Keratinocyte (primary cell): Measurements from ENCODE around the gene OR10V1.

Experiments used
- CTCF ChIP-seq, 3 experiments: IDR thresholded peaks in 1 of 3; conservative IDR thresholded peaks in 1 of 3; optimal IDR thresholded peaks in 1 of 3; 2 replicates in 2 of 3; 3 replicates in 1 of 3; pipeline versions ENCODE3 to v1.5.1; 2011; ENCODE audit warnings: low read length in 3 of 3, mild to moderate bottlenecking in 3 of 3, moderate library complexity in 2 of 3, control low read depth in 1 of 3, inconsistent platforms in 1 of 3; ENCODE audit not compliant: insufficient read depth in 2 of 3; ENCODE audit errors: extremely low read depth in 1 of 3
- EZH2 ChIP-seq: IDR thresholded peaks from one replicate; pipeline ENCODE4 v1.6.1; 2012; ENCODE audit warnings: inconsistent platforms, mild to moderate bottlenecking, low read length, moderate library complexity

DNA sequence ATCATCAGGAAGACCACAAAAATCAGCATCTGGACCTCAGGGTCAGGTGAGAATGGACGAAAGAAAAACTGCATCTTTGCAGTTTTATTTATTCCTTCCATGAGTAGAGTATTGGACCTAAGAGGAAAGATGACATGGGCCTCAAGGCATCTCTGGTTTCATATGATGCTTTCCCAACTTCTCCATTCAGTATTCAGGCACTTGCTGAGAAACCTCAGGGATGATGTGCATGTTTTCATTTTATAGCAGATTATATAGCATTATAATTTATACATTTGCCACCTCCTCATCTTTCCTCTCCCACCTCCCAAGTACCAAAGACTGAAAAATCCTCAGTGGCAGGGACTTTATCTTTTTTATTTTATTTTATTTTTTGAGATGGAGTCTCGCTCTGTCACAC lies at the start of gene OR10V1:
- no peak for TF ChIP-seq CTCF (optimal IDR thresholded peaks at IDR 0.05 in 1 of 3, IDR thresholded peaks at IDR 0.05 in 1 of 3, conservative IDR thresholded peaks at IDR 0.05 in 1 of 3; ENCODE audit: extremely low read depth in 1 of 3, insufficient read depth in 2 of 3, low read length in 3 of 3)
- no peak for TF ChIP-seq EZH2
